NCI-H2107 treated with DMSO at 0.1 percent for 48 hours (cell line): Measurements from ENCODE around the gene ABLIM1.

Experiments used
- DNase-seq: peaks from one replicate; lab custom pipeline; 2025; ENCODE audit not compliant: unreplicated experiment; lab: John Stamatoyannopoulos, UW

The ABLIM1 gene

GRCh38 chr10:114550756-114551635 lies 107.1 kb downstream of the ABLIM1 start:
- DNase-seq = peak; percentile 72

GRCh38 chr10:114548662-114549061 lies 109.4 kb downstream of the ABLIM1 start:
- DNase-seq = peak; percentile 0

- no peak for DNase-seq
Measured at GRCh38 chr10:114547514-114547913, 110.6 kb downstream of the ABLIM1 start.

GRCh38 chr10:114547056-114547455 lies 111.0 kb downstream of the ABLIM1 start:
- no peak for DNase-seq

GRCh38 chr10:114545819-114546218 lies 112.3 kb downstream of the ABLIM1 start:
- no peak for DNase-seq

- no peak for DNase-seq
Measured at GRCh38 chr10:114545071-114545470, 113.0 kb downstream of the ABLIM1 start.

- DNase-seq = no peak
Measured at GRCh38 chr10:114544045-114544659, 113.9 kb downstream of the ABLIM1 start.

- DNase-seq = no peak
Measured at GRCh38 chr10:114543456-114543855, 114.6 kb downstream of the ABLIM1 start.

- no peak for DNase-seq
Measured at GRCh38 chr10:114542373-114542772, 115.7 kb downstream of the ABLIM1 start.

GRCh38 chr10:114541797-114542160 lies 116.3 kb downstream of the ABLIM1 start:
- DNase-seq = no peak

GRCh38 chr10:114541081-114541796 lies 116.8 kb downstream of the ABLIM1 start:
- DNase-seq = no peak

GRCh38 chr10:114540236-114540635 lies 117.8 kb downstream of the ABLIM1 start:
- no peak for DNase-seq

GRCh38 chr10:114539623-114540022 lies 118.5 kb downstream of the ABLIM1 start:
- no peak for DNase-seq

GRCh38 chr10:114538181-114538906 lies 119.7 kb downstream of the ABLIM1 start:
- DNase-seq = peak; percentile 56

- DNase-seq = no peak
Measured at GRCh38 chr10:114537736-114538135, 120.3 kb downstream of the ABLIM1 start.

GRCh38 chr10:114534571-114534981 lies 123.5 kb downstream of the ABLIM1 start:
- no peak for DNase-seq

- DNase-seq = no peak
Measured at GRCh38 chr10:114532226-114532625, 125.8 kb downstream of the ABLIM1 start.

GRCh38 chr10:114526504-114527238 lies 131.4 kb downstream of the ABLIM1 start:
- peak; percentile 60 for DNase-seq

GRCh38 chr10:114526126-114526503 lies 132.0 kb downstream of the ABLIM1 start:
- DNase-seq = no peak

GRCh38 chr10:114525368-114525949 lies 132.6 kb downstream of the ABLIM1 start:
- DNase-seq = no peak
